IMR-90 (cell line): ENCODE measurements around the gene PBXIP1. TPM values are rescaled to one million over a fixed set of nuclear protein-coding genes. Genes with fewer than 3 reads are reported as not detected.
A peak's percentile ranks its signal among the peaks of the same experiment; 100 is the strongest.

Experiments
- ATAC-seq: fragments of 200-7000 bp; cut with Tn5 transposase; 2 replicates; pipeline ENCODE4 v1.9.1; 2020; ENCODE audit warnings: low read depth, mild to moderate bottlenecking, moderate library complexity
- BruUV-seq: library from RNA; stranded (reverse); fragments of 400-500 nt; replicated peaks from 2 replicates; lab custom pipeline; 2021; lab: Mats Ljungman, UMichigan
- CTCF ChIA-PET: fragments of 300-600 bp; formaldehyde crosslinking; extraction: SDS; loops from one replicate; lab custom pipeline; 2021; ENCODE audit warnings: antibody characterized with exemption; lab: Yijun Ruan, JAX
- POLR2A ChIA-PET: fragments of 300-600 bp; sonication (Branson Sonifier 250); formaldehyde crosslinking; loops from one replicate; lab custom pipeline; 2022; ENCODE audit warnings: antibody characterized with exemption; ENCODE audit not compliant: unreplicated experiment; lab: Charles Lee
- DNase-seq: peaks from one replicate; pipeline ENCODE4 v3.0.0; 2013
- H2AFZ ChIP-seq: replicated peaks from 2 replicates; pipeline ENCODE3; 2013; ENCODE audit warnings: low read length, mild to moderate bottlenecking; ENCODE audit not compliant: poor library complexity
- H2AK5ac ChIP-seq: 2 replicates; pipeline ENCODE4 v1.6.1; 2013; ENCODE audit warnings: low read depth, low read length, inconsistent platforms
- H2AK9ac ChIP-seq: replicated peaks from 2 replicates; pipeline ENCODE3; 2013; ENCODE audit warnings: mild to moderate bottlenecking, low read depth, low read length, moderate library complexity; ENCODE audit not compliant: poor library complexity
- H2BK120ac ChIP-seq: 2 replicates; pipeline ENCODE4 v1.6.1; 2013; ENCODE audit warnings: low read depth, low read length, inconsistent platforms
- H2BK15ac ChIP-seq: 3 replicates; pipeline ENCODE4 v1.6.1; 2013; ENCODE audit warnings: low read depth, low read length, inconsistent platforms
- H2BK20ac ChIP-seq: 2 replicates; pipeline ENCODE4 v1.6.1; 2013; ENCODE audit warnings: low read depth, mild to moderate bottlenecking, inconsistent platforms, low read length, moderate library complexity
- H2BK5ac ChIP-seq: 2 replicates; pipeline ENCODE4 v1.6.1; 2013; ENCODE audit warnings: mild to moderate bottlenecking, low read depth, low read length, inconsistent platforms; ENCODE audit not compliant: poor library complexity, severe bottlenecking
- H3K14ac ChIP-seq: replicated peaks from 2 replicates; pipeline ENCODE4 v1.6.1; 2013; ENCODE audit warnings: low read depth, low read length, inconsistent platforms
- H3K18ac ChIP-seq: 2 replicates; pipeline ENCODE4 v1.6.1; 2013; ENCODE audit warnings: low read depth, low read length, control low read depth
- H3K23ac ChIP-seq: 2 replicates; pipeline ENCODE4 v1.6.1; 2013; ENCODE audit warnings: low read depth, low read length, inconsistent platforms
- H3K27ac ChIP-seq: 2 replicates; pipeline ENCODE4 v1.5.1; 2013; ENCODE audit warnings: mild to moderate bottlenecking, control low read depth, low read length; ENCODE audit not compliant: insufficient read depth
- H3K27me3 ChIP-seq: 2 replicates; pipeline ENCODE4 v1.6.1; 2013; ENCODE audit warnings: low read length; ENCODE audit not compliant: control insufficient read depth, insufficient read depth
- H3K36me3 ChIP-seq: 2 replicates; pipeline ENCODE4 v1.6.1; 2013; ENCODE audit warnings: low read length, mixed read lengths; ENCODE audit not compliant: control insufficient read depth, insufficient read depth
- H3K4ac ChIP-seq: 2 replicates; pipeline ENCODE4 v1.6.1; 2013; ENCODE audit warnings: low read depth, low read length, inconsistent platforms
- H3K4me1 ChIP-seq: 2 replicates; pipeline ENCODE4 v1.6.1; 2013; ENCODE audit warnings: low read length, mixed read lengths; ENCODE audit not compliant: control insufficient read depth, insufficient read depth
- H3K4me2 ChIP-seq: 2 replicates; pipeline ENCODE4 v1.6.1; 2013; ENCODE audit warnings: low read depth, mild to moderate bottlenecking, control low read depth, low read length, moderate library complexity
- H3K4me3 ChIP-seq: 2 replicates; pipeline ENCODE4 v1.5.1; 2013; ENCODE audit warnings: low read depth, mild to moderate bottlenecking, control low read depth, low read length, moderate library complexity; ENCODE audit not compliant: insufficient read depth
- H3K56ac ChIP-seq: 2 replicates; pipeline ENCODE4 v1.6.1; 2013; ENCODE audit warnings: low read length, inconsistent platforms; ENCODE audit not compliant: insufficient read depth; ENCODE audit errors: extremely low read depth
- H3K79me1 ChIP-seq, 2 experiments: 2 replicates each; pipeline ENCODE4 v1.6.1; 2013; ENCODE audit warnings: low read length in 2 of 2, inconsistent platforms in 1 of 2, low read depth in 1 of 2
- H3K9ac ChIP-seq: 2 replicates; pipeline ENCODE4 v1.6.1; 2013; ENCODE audit warnings: low read depth, low read length, control low read depth
- H3K9me1 ChIP-seq: 2 replicates; pipeline ENCODE4 v1.6.1; 2013; ENCODE audit warnings: low read length, inconsistent platforms; ENCODE audit not compliant: insufficient read depth
- H3K9me3 ChIP-seq: 2 replicates; pipeline ENCODE4 v1.6.1; 2013; ENCODE audit warnings: low read length; ENCODE audit not compliant: control insufficient read depth, insufficient read depth
- H4K20me1 ChIP-seq: 2 replicates; pipeline ENCODE4 v1.6.1; 2013; ENCODE audit warnings: low read length, inconsistent platforms; ENCODE audit not compliant: insufficient read depth
- H4K5ac ChIP-seq: 2 replicates; pipeline ENCODE4 v1.6.1; 2013; ENCODE audit warnings: mild to moderate bottlenecking, low read depth, low read length, control low read depth
- H4K8ac ChIP-seq, 2 experiments: 2 replicates each; pipeline ENCODE4 v1.6.1; 2013; ENCODE audit warnings: low read depth in 2 of 2, low read length in 2 of 2, control low read depth in 1 of 2, inconsistent platforms in 1 of 2
- H4K91ac ChIP-seq: 2 replicates; pipeline ENCODE4 v1.6.1; 2013; ENCODE audit warnings: low read depth, low read length, inconsistent platforms; ENCODE audit not compliant: insufficient read depth
- BHLHE40 ChIP-seq: fragments of 150-350 bp; IDR thresholded peaks from 2 replicates; pipeline ENCODE4 v1.6.1; 2016; ENCODE audit warnings: mild to moderate bottlenecking, low read depth, low read length
- CEBPB ChIP-seq: IDR thresholded peaks from 2 replicates; pipeline ENCODE4 v1.6.1; 2012; ENCODE audit warnings: low read depth, low read length, improper control_type of control experiment
- CHD1 ChIP-seq: IDR thresholded peaks from 2 replicates; pipeline ENCODE4 v1.6.1; 2012; ENCODE audit warnings: low read depth, low read length, improper control_type of control experiment
- FOS ChIP-seq: fragments of 150-350 bp; IDR thresholded peaks from 2 replicates; pipeline ENCODE4 v1.6.1; 2016; ENCODE audit warnings: low read depth, low read length
- MAFK ChIP-seq: IDR thresholded peaks from 2 replicates; pipeline ENCODE4 v1.6.1; 2012; ENCODE audit warnings: low read depth, low read length, improper control_type of control experiment
- MAZ ChIP-seq: IDR thresholded peaks from 2 replicates; pipeline ENCODE4 v1.6.1; 2012; ENCODE audit warnings: low read depth, mild to moderate bottlenecking, low read length, improper control_type of control experiment, moderate library complexity, borderline replicate concordance
- MXI1 ChIP-seq: IDR thresholded peaks from 2 replicates; pipeline ENCODE4 v1.6.1; 2012; ENCODE audit warnings: low read depth, mild to moderate bottlenecking, low read length, moderate library complexity, borderline replicate concordance
- NFE2L2 ChIP-seq: fragments of 150-350 bp; IDR thresholded peaks from 2 replicates; pipeline ENCODE4 v1.6.1; 2016; ENCODE audit warnings: low read depth, mild to moderate bottlenecking, low read length
- POLR2A ChIP-seq: IDR thresholded peaks from 2 replicates; pipeline ENCODE4 v1.6.1; 2012; ENCODE audit warnings: mild to moderate bottlenecking, low read depth, low read length
- RCOR1 ChIP-seq: IDR thresholded peaks from 2 replicates; pipeline ENCODE4 v1.6.1; 2012; ENCODE audit warnings: mild to moderate bottlenecking, low read length, improper control_type of control experiment; ENCODE audit not compliant: insufficient replicate concordance
- RFX5 ChIP-seq: IDR thresholded peaks from 2 replicates; pipeline ENCODE4 v1.8.0; 2012; ENCODE audit warnings: low read depth, mild to moderate bottlenecking, low read length, moderate library complexity
- SMC3 ChIP-seq: fragments of 150-350 bp; IDR thresholded peaks from 2 replicates; pipeline ENCODE4 v1.6.1; 2016; ENCODE audit warnings: low read depth, mild to moderate bottlenecking, antibody characterized with exemption, low read length, moderate library complexity
- WGBS, 2 experiments: methylation state at CpG; one replicate each; pipeline versions ENCODE4 v1.1.5 to v1.1.7; 2013; ENCODE audit warnings: missing lambda C conversion rate in 2 of 2; ENCODE audit not compliant: insufficient read length in 1 of 2; ENCODE audit errors: extremely low coverage in 2 of 2; 5-methylcytosine and 5-hydroxymethylcytosine counted together
- dilution Hi-C: fragments of 300-500 bp; cut with HindIII; formaldehyde crosslinking; loops from one replicate; pipeline ENCODE4 v1.14.3; 2018; ENCODE audit warnings: low sequenced_read_pairs; ENCODE audit not compliant: unreplicated experiment
- in situ Hi-C: fragments of 300-500 bp; cut with MboI; formaldehyde crosslinking; loops from 3 replicates; pipeline ENCODE4 v1.14.3; 2019; ENCODE audit warnings: low sequenced_read_pairs, inconsistent platforms, mixed read lengths
- intact Hi-C: fragments of 100-400 bp; cut with micrococcal nuclease; formaldehyde crosslinking; loops from 2 replicates; pipeline ENCODE4 v1.10.0; 2022
- polyA plus RNA-seq, 3 experiments: library from polyadenylated mRNA; depleted of rRNA; stranded (reverse); fragments of >200 nt; gene quantifications; 2 replicates each; pipeline ENCODE4 v1.2.3, GENCODE V29; 2012; ENCODE audit warnings: low replicate concordance in 1 of 3
- total RNA-seq: library from RNA; depleted of rRNA; stranded (reverse); fragments of >200 nt; gene quantifications from 2 replicates; pipeline ENCODE4 v1.2.3, GENCODE V29; 2012
- TF ChIP-seq, protein P1 (sequence below): fragments of 150-350 bp; IDR thresholded peaks from 2 replicates; pipeline ENCODE4 v1.6.1; 2017; ENCODE audit warnings: mild to moderate bottlenecking, antibody characterized with exemption, low read length, low read depth
- TF ChIP-seq, protein P2 (sequence below): fragments of 150-350 bp; IDR thresholded peaks from 2 replicates; pipeline ENCODE4 v1.6.1; 2016; ENCODE audit warnings: low read depth, mild to moderate bottlenecking, low read length, moderate library complexity, borderline replicate concordance
- TF ChIP-seq, protein P3 (sequence below): conservative IDR thresholded peaks from 2 replicates; pipeline ENCODE4 v1.5.1; 2012; ENCODE audit warnings: mild to moderate bottlenecking, low read depth, low read length, improper control_type of control experiment

PBXIP1 gene
- total and polyA plus RNA-seq, 2 of the 4 experiments (the other 2 are of a cell fraction): 28.3 to 44.2 TPM

DNA sequence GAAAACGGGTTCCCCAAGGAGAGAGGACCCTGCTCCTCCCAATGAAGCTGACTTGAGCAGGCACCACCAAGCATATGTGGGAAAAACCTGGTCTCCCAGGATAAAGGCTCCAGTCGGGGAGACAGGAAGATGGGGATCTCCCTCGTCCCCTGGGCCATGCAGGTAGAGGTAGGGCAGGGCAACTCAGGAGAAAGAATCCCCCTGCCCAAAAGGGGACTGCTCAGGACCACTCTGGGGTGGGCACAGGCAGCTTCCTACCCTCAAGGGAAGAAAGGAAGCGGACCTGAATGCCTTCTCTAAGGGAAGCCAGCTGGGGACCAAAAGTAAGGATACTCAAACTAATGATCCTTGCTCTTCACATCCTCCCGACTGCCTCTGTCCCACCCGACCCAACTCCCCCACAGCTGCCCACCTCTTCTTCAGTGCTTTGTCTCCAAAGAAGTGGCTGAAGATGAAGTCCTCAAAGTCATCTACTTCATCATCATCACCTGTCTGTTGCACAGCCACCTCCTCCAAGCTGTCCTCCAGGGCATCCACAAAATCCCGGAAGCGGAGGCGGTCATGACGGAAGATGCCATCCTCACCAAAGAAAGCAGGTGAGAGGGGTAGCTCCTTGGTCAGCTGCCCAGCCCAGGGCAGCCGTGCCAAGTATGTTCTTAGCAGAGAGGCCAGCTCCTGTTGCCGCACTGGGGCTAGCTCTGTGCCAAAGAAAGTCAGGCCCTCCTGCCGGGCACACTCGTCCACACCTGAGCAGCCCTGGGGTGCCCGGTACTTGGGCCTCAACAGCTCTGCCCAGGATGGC is 10.5 kb downstream of the PBXIP1 start:
- ChIA-PET POLR2A (interaction anchor here (0.5 kb wide), 1 partner anchor 387 kb away, joined by 8 read pairs; the partner anchor contains the start of gene UBE2Q1), CTCF (no interaction called here)
- H3K4me1 ChIP-seq: no peaks in the 10 kb centered on the region; the same call in 1 of the 2 replicates
- H3K4ac ChIP-seq: no peak overlapping the region
- no peaks in the 10 kb centered on the region for H3K79me1 ChIP-seq
- no peak overlapping the region for H4K8ac ChIP-seq
- dilution Hi-C loops (no loop called here), intact Hi-C loops (no loop called here), in situ Hi-C loops (no loop called here)
- H3K23ac ChIP-seq: no peak overlapping the region
- H3K14ac ChIP-seq: no peak overlapping the region
- H4K20me1 ChIP-seq: no peaks in the 10 kb centered on the region; the same call in 1 of the 2 replicates
- H2AFZ ChIP-seq: no peak overlapping the region
- H2BK5ac ChIP-seq: no peak overlapping the region
- no peak overlapping the region for H3K27ac ChIP-seq
- H2BK120ac ChIP-seq: no peak overlapping the region
- no peaks in the 10 kb centered on the region for H3K27me3 ChIP-seq
- WGBS, 2 experiments: 74% methylated on average over 6 of the region's 15 CpGs; no CpG with 5 or more reads in 1 of the 2 experiments
- no peak for ATAC-seq
- H2BK15ac ChIP-seq: no peak overlapping the region
- no peak overlapping the region for H2AK5ac ChIP-seq
- TSS peak; percentile 81 for BruUV-seq
- H3K4me2 ChIP-seq: no peak overlapping the region
- no peak overlapping the region for H3K4me3 ChIP-seq
- no peak overlapping the region for H4K5ac ChIP-seq
- DNase-seq: no peak
- peaks cover 36% of the 10 kb centered on the region for H3K36me3 ChIP-seq
- H3K9me3 ChIP-seq: no peaks in the 10 kb centered on the region
- no peak overlapping the region for H2AK9ac ChIP-seq
- no peak overlapping the region for H3K56ac ChIP-seq
- no peak overlapping the region for H4K91ac ChIP-seq
- H3K9ac ChIP-seq: no peak overlapping the region
- no peak overlapping the region for H2BK20ac ChIP-seq
- H3K9me1 ChIP-seq: no peaks in the 10 kb centered on the region
- H3K18ac ChIP-seq: no peak overlapping the region
- TF ChIP-seq SMC3: no peak
- no peak for TF ChIP-seq RFX5
- TF ChIP-seq, protein P1, sequence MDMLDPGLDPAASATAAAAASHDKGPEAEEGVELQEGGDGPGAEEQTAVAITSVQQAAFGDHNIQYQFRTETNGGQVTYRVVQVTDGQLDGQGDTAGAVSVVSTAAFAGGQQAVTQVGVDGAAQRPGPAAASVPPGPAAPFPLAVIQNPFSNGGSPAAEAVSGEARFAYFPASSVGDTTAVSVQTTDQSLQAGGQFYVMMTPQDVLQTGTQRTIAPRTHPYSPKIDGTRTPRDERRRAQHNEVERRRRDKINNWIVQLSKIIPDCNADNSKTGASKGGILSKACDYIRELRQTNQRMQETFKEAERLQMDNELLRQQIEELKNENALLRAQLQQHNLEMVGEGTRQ: no peak
- TF ChIP-seq MXI1: no peak
- no peak for TF ChIP-seq BHLHE40
- TF ChIP-seq, protein P2, sequence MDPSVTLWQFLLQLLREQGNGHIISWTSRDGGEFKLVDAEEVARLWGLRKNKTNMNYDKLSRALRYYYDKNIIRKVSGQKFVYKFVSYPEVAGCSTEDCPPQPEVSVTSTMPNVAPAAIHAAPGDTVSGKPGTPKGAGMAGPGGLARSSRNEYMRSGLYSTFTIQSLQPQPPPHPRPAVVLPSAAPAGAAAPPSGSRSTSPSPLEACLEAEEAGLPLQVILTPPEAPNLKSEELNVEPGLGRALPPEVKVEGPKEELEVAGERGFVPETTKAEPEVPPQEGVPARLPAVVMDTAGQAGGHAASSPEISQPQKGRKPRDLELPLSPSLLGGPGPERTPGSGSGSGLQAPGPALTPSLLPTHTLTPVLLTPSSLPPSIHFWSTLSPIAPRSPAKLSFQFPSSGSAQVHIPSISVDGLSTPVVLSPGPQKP: no peak
- TF ChIP-seq NFE2L2: no peak
- TF ChIP-seq MAZ: no peak
- no peak for TF ChIP-seq RCOR1
- no peak for TF ChIP-seq MAFK
- TF ChIP-seq FOS: no peak
- TF ChIP-seq POLR2A: no peak
- no peak for TF ChIP-seq CHD1
- no peak for TF ChIP-seq CEBPB
- TF ChIP-seq, protein P3, sequence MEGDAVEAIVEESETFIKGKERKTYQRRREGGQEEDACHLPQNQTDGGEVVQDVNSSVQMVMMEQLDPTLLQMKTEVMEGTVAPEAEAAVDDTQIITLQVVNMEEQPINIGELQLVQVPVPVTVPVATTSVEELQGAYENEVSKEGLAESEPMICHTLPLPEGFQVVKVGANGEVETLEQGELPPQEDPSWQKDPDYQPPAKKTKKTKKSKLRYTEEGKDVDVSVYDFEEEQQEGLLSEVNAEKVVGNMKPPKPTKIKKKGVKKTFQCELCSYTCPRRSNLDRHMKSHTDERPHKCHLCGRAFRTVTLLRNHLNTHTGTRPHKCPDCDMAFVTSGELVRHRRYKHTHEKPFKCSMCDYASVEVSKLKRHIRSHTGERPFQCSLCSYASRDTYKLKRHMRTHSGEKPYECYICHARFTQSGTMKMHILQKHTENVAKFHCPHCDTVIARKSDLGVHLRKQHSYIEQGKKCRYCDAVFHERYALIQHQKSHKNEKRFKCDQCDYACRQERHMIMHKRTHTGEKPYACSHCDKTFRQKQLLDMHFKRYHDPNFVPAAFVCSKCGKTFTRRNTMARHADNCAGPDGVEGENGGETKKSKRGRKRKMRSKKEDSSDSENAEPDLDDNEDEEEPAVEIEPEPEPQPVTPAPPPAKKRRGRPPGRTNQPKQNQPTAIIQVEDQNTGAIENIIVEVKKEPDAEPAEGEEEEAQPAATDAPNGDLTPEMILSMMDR: no peak
